BE2C (cell line): ENCODE data around the gene NFAM1.
A peak's percentile ranks its signal among the peaks of the same experiment; 100 is the strongest.

Source experiments
- DNase-seq: peaks from one replicate; pipeline ENCODE4 v3.0.0-alpha.2; 2020
- H3K27me3 ChIP-seq: fragments of 250-450 bp; sonication (Bioruptor Pico); 2 replicates; pipeline ENCODE4 v1.5.1; 2020; ENCODE audit warnings: mild to moderate bottlenecking
- H3K36me3 ChIP-seq: fragments of 250-450 bp; sonication (Bioruptor Pico); 2 replicates; pipeline ENCODE4 v1.5.1; 2020; ENCODE audit warnings: mild to moderate bottlenecking
- H3K4me1 ChIP-seq: fragments of 250-450 bp; sonication (Bioruptor Pico); 2 replicates; pipeline ENCODE4 v1.5.1; 2020
- H3K4me3 ChIP-seq: 2 replicates; pipeline ENCODE4 v1.5.1; 2011; ENCODE audit warnings: low read depth, low read length
- H3K9me3 ChIP-seq: fragments of 250-450 bp; sonication (Bioruptor Pico); 2 replicates; pipeline ENCODE4 v1.5.1; 2020
- TF ChIP-seq, protein P1 (sequence below): IDR thresholded peaks from 2 replicates; pipeline ENCODE4 v1.5.1; 2012; ENCODE audit warnings: mild to moderate bottlenecking, low read depth, low read length

NFAM1 gene

DNA sequence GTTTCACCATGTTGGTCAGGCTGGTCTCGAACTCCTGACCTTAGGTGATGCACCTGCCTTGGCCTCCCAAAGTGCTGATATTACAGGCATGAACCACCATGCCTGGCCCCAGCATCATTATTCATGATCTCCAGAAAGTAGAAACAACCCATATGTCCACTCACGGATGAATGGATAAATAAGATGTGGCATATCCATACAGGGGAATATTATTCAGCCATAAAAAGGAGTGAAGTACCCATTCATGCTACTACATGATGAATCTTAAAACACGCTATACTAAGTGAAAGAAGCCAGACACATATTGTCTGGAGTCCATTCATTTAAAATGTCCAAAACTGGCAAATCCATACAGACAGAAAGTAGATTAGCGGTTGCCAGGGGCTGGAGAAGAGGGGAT, 81.8 kb downstream of the NFAM1 start:
- DNase-seq = no peak
- TF ChIP-seq, protein P1, sequence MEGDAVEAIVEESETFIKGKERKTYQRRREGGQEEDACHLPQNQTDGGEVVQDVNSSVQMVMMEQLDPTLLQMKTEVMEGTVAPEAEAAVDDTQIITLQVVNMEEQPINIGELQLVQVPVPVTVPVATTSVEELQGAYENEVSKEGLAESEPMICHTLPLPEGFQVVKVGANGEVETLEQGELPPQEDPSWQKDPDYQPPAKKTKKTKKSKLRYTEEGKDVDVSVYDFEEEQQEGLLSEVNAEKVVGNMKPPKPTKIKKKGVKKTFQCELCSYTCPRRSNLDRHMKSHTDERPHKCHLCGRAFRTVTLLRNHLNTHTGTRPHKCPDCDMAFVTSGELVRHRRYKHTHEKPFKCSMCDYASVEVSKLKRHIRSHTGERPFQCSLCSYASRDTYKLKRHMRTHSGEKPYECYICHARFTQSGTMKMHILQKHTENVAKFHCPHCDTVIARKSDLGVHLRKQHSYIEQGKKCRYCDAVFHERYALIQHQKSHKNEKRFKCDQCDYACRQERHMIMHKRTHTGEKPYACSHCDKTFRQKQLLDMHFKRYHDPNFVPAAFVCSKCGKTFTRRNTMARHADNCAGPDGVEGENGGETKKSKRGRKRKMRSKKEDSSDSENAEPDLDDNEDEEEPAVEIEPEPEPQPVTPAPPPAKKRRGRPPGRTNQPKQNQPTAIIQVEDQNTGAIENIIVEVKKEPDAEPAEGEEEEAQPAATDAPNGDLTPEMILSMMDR = no peak
- Histone ChIP-seq H3K4me1 (peaks cover 17% of the 10 kb centered on the region), H3K4me3 (no peak overlapping the region), H3K36me3 (no peaks in the 10 kb centered on the region), H3K9me3 (no peaks in the 10 kb centered on the region), H3K27me3 (no peaks in the 10 kb centered on the region)

DNA sequence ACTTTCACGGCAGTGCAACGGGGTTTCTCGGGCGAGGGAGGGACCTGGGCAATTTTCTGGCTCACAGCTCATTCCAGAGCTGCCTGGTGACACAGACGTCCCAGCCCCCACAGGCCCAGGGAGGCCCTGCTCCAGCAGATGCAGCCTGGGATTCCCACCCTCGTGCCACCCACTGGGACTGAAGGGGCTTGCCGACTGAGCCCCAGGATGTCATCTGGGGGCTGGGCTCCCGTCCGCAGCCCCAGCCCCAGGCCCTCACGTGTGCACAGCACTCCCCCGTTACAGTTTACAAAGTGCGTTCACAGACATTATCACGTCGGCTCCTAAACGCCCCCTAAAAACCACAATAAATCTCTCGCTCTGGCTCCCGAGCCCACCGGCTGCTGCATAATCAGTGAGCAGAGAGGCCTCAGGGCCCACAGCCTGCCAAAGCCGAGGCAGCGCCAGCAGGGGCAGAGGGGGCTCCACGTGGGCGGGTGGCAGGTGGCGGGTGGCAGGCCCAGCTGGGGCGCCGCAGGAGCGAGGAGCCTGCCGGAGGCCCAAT, 84.8 kb downstream of the NFAM1 start:
- Histone ChIP-seq H3K36me3 (no peaks in the 10 kb centered on the region), H3K4me1 (peaks cover 5% of the 10 kb centered on the region), H3K27me3 (no peaks in the 10 kb centered on the region), H3K4me3 (no peak overlapping the region), H3K9me3 (no peaks in the 10 kb centered on the region)
- TF ChIP-seq, protein P1 = no peak
- peak; percentile 65 for DNase-seq

DNA sequence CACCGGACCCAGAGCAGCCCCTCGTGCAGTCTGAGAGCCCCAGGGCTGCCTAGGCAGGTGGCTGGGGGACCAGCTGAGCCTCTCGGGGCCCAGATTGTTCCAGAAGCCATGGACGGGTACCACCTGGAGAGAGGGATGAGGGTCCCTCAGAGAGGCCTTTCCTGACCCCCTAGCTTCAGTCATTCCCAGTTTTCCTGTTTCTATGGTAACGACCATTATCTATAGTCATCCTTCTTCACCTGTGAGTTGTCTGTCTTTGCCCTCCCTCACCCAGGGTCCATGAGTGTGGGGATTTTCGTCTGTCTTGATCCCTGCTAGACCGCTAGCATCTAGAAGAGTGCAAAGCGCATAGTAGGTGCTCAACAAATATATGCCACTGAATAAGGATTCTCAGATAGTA, 85.5 kb downstream of the NFAM1 start:
- no peaks in the 10 kb centered on the region for H3K27me3 ChIP-seq
- DNase-seq = no peak
- H3K4me1 ChIP-seq = peaks cover 5% of the 10 kb centered on the region
- H3K4me3 ChIP-seq = no peak overlapping the region
- TF ChIP-seq, protein P1 = no peak
- H3K9me3 ChIP-seq = no peaks in the 10 kb centered on the region
- no peaks in the 10 kb centered on the region for H3K36me3 ChIP-seq

DNA sequence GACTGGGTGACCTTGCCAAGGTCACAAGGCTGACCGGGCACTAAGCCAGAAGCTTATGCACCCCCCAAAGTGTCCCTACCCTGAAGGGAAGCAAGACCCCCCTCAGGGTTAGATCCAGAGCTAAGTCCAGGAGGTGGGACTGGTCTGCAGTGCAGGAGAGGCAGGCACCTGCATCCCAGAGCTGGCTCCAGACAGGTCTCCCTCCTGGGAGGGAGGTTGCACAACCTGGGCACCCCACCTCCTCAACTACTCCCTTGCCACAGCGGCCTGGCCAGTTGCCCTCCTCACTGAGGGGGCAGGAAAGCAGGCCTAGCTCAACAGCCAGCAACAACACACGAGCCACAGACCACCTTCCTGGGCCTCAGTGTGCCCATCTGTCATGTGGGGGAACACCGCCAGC, 86.7 kb downstream of the NFAM1 start:
- no peaks in the 10 kb centered on the region for H3K27me3 ChIP-seq
- TF ChIP-seq, protein P1 = no peak
- H3K36me3 ChIP-seq = no peaks in the 10 kb centered on the region

DNA sequence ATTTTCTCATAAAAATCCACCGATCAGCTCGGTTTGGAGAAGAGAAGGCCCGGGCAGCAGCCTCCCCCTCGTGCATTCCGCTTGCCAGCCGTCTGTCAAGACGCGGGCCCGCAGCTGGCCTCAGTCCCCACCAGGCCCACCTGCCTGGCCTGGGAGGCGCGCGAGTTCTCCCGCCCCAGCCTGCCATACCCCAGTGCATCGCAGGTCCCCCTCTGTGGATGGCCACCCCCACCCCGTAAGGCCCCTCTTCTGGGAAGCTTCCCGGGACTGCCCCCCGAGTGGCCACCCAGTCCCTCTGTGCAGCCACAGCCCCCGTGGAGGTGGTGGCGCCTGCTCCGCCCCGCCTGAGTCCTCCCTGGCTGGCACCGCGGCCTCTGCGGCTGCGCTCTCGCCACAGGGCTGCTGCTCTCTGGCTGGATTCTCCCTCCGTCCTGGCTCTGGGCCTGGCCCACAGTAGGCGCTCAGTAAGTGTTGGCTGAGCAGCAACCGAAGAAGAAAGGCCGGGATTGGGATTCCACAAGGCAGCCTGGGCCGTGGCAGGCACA, 87.8 kb downstream of the NFAM1 start:
- DNase-seq = no peak
- H3K9me3 ChIP-seq = no peaks in the 10 kb centered on the region
- no peaks in the 10 kb centered on the region for H3K36me3 ChIP-seq
- no peaks in the 10 kb centered on the region for H3K27me3 ChIP-seq
- TF ChIP-seq, protein P1 = no peak
- peaks cover 16% of the 10 kb centered on the region for H3K4me1 ChIP-seq
- no peak overlapping the region for H3K4me3 ChIP-seq

More for the DNA sequence above, 86.7 kb downstream of the NFAM1 start:
- Histone ChIP-seq H3K4me3 (no peak overlapping the region), H3K9me3 (no peaks in the 10 kb centered on the region), H3K4me1 (peaks cover 11% of the 10 kb centered on the region)
- DNase-seq = no peak

DNA sequence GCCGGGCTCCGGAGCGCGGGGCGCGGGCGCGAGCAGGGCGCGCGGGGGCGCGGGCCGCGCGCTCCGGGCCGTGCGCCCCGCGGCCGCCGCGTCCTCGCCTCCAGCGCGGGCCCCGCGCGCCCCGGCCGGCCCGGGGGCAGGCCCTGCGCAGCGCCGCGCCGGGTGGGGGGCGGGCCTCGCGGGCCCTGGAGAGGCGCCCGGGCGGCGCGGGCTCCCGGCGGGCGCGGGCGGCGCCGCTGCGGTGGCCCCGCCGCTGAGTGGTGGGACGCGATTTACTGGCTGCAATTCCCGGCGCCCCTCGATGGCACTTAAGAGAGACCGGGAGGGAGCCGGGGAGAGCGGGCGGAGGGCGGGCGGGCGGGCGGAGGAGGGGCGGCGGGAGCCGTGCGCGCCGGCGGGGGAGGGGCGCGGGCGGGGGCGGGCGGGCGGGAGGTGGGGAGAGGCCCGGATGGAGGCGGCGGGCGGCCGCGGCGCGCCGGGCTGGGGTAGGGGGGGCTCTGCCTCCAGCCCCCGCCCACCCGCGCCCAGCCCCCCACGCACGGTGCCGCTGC, 88.6 kb downstream of the NFAM1 start:
- no peaks in the 10 kb centered on the region for H3K36me3 ChIP-seq
- H3K9me3 ChIP-seq = no peaks in the 10 kb centered on the region
- peak; percentile 51 for DNase-seq
- no peak overlapping the region; the same call in 1 of the 2 replicates for H3K4me3 ChIP-seq
- TF ChIP-seq, protein P1 = no peak
- no peaks in the 10 kb centered on the region for H3K27me3 ChIP-seq
- peaks cover 16% of the 10 kb centered on the region for H3K4me1 ChIP-seq
